Raji (cell line): ENCODE results near the gene EXOC4.

ENCODE experiments used
- POLR2A ChIP-seq: IDR thresholded peaks from 2 replicates; pipeline ENCODE4 v1.6.1; 2011; ENCODE audit warnings: low read depth, low read length, control low read depth; ENCODE audit not compliant: insufficient read depth

The EXOC4 gene

GRCh38 chr7:133419041-133419440 is 166.2 kb downstream of the EXOC4 start:
- no peak for TF ChIP-seq POLR2A

GRCh38 chr7:133423618-133424017 is 170.7 kb downstream of the EXOC4 start:
- no peak for TF ChIP-seq POLR2A

GRCh38 chr7:133428326-133428725 is 175.4 kb downstream of the EXOC4 start:
- TF ChIP-seq POLR2A, result no peak

GRCh38 chr7:133428876-133429275 is 176.0 kb downstream of the EXOC4 start:
- TF ChIP-seq POLR2A, result no peak

GRCh38 chr7:133429371-133429770 is 176.5 kb downstream of the EXOC4 start:
- no peak for TF ChIP-seq POLR2A

- no peak for TF ChIP-seq POLR2A
Measured at GRCh38 chr7:133431134-133431724, 178.4 kb downstream of the EXOC4 start.

GRCh38 chr7:133433165-133433812 is 180.4 kb downstream of the EXOC4 start:
- no peak for TF ChIP-seq POLR2A

- TF ChIP-seq POLR2A, result no peak
Measured at GRCh38 chr7:133434246-133434865, 181.5 kb downstream of the EXOC4 start.

GRCh38 chr7:133436014-133436428 is 183.1 kb downstream of the EXOC4 start:
- no peak for TF ChIP-seq POLR2A

GRCh38 chr7:133437544-133437943 is 184.7 kb downstream of the EXOC4 start:
- no peak for TF ChIP-seq POLR2A

GRCh38 chr7:133442818-133443217 is 189.9 kb downstream of the EXOC4 start:
- TF ChIP-seq POLR2A, result no peak

- TF ChIP-seq POLR2A, result no peak
Measured at GRCh38 chr7:133445617-133446016, 192.7 kb downstream of the EXOC4 start.

GRCh38 chr7:133448012-133448411 is 195.1 kb downstream of the EXOC4 start:
- TF ChIP-seq POLR2A, result no peak

- TF ChIP-seq POLR2A, result no peak
Measured at GRCh38 chr7:133452577-133452976, 199.7 kb downstream of the EXOC4 start.

- no peak for TF ChIP-seq POLR2A
Measured at GRCh38 chr7:133458688-133459087, 205.8 kb downstream of the EXOC4 start.

- no peak for TF ChIP-seq POLR2A
Measured at GRCh38 chr7:133461421-133461820, 208.5 kb downstream of the EXOC4 start.
